ENCODE results near the gene MXD3. TPM values are rescaled to one million over a fixed set of nuclear protein-coding genes. Genes with fewer than 3 reads are reported as not detected.

MXD3 gene
- total and polyA plus RNA-seq, 2 of the 4 experiments (the other 2 are of a cell fraction): 7.3 to 12.9 TPM

GRCh38 chr5:177312649-177313181, 1.0 kb upstream of the MXD3 start:
- Histone ChIP-seq H2BK15ac (ENCODE audit: low read depth, low read length) (no peak overlapping the region), H3K18ac (ENCODE audit: low read depth, low read length) (no peak overlapping the region), H3K9me1 (ENCODE audit: insufficient read depth, low read length) (0 out of 2 replicates have a peak, but pooled peaks cover 2% of the 10 kb centered on the region), H4K8ac (ENCODE audit: low read depth in 2 of 2, low read length in 2 of 2) (peak overlapping the region; percentile 26 to 66), H3K9ac (ENCODE audit: low read depth, low read length) (peak overlapping the region; percentile 32; the same call in 1 of the 2 replicates), H2AK9ac (replicated peaks; ENCODE audit: low read depth, low read length, poor library complexity) (peak overlapping the region; percentile 88), H2AK5ac (ENCODE audit: low read depth, low read length) (peak overlapping the region; percentile 67), H3K27me3 (ENCODE audit: control insufficient read depth, insufficient read depth, low read length) (no peaks in the 10 kb centered on the region), H2BK20ac (ENCODE audit: low read depth, low read length) (no peak overlapping the region), H4K91ac (ENCODE audit: insufficient read depth, low read depth, low read length) (peak overlapping the region; percentile 84), H2BK5ac (ENCODE audit: low read depth, low read length, poor library complexity, severe bottlenecking) (peak overlapping the region; percentile 2), H2BK120ac (ENCODE audit: low read depth, low read length) (0 out of 2 replicates have a peak overlapping the region, but pooled peaks have one; percentile 16), H4K20me1 (ENCODE audit: insufficient read depth, low read length) (peaks cover 33% of the 10 kb centered on the region), H3K4me3 (ENCODE audit: insufficient read depth, low read depth, low read length) (no peak overlapping the region), H3K56ac (ENCODE audit: extremely low read depth, insufficient read depth, low read length) (no peak overlapping the region), H3K36me3 (ENCODE audit: control insufficient read depth, insufficient read depth, low read length) (no peaks in the 10 kb centered on the region; the same call in 1 of the 2 replicates), H3K4me1 (ENCODE audit: control insufficient read depth, insufficient read depth, low read length) (peaks cover 7% of the 10 kb centered on the region; the same call in 1 of the 2 replicates), H4K5ac (ENCODE audit: low read depth, low read length) (no peak overlapping the region), H3K79me1 (ENCODE audit: low read depth in 1 of 2, low read length in 2 of 2) (peaks cover 9 to 47% of the 10 kb centered on the region in 2 experiments; a peak in 3 of 4 replicates), H3K4me2 (ENCODE audit: low read depth, low read length) (peak overlapping the region; percentile 25; the same call in 1 of the 2 replicates), H3K4ac (ENCODE audit: low read depth, low read length) (peak overlapping the region; percentile 34), H3K14ac (replicated peaks; ENCODE audit: low read depth, low read length) (peak overlapping the region; percentile 48), H3K9me3 (ENCODE audit: control insufficient read depth, insufficient read depth, low read length) (no peaks in the 10 kb centered on the region), H3K27ac (ENCODE audit: insufficient read depth, low read length) (peak overlapping the region; percentile 44; the same call in 1 of the 2 replicates), H3K23ac (ENCODE audit: low read depth, low read length) (0 out of 2 replicates have a peak overlapping the region, but pooled peaks have one; percentile 17), H2AFZ (replicated peaks; ENCODE audit: low read length, poor library complexity) (peak overlapping the region; percentile 79)
- ChIA-PET CTCF (no interaction called here), POLR2A (ENCODE audit: unreplicated experiment) (no interaction called here)
- in situ Hi-C loops (cut with MboI; ENCODE audit: low sequenced_read_pairs) (loop anchor here (5.0 kb wide), 1 partner anchor 135 kb away; the partner anchor contains the start of gene PRR7), dilution Hi-C loops (cut with HindIII; ENCODE audit: low sequenced_read_pairs, unreplicated experiment) (no loop called here), intact Hi-C loops (cut with micrococcal nuclease) (no loop called here)
- BruUV-seq (replicated peaks): no TSS peak
- ATAC-seq (ENCODE audit: low read depth): peak; percentile 2
- 17% methylated on average over 9 of the region's 19 CpGs; no CpG with 5 or more reads in 1 of the 2 experiments for WGBS, 2 experiments (ENCODE audit: extremely low coverage in 2 of 2, insufficient read length in 1 of 2)
- no peak for DNase-seq
- no peak for TF ChIP-seq CTCF (conservative IDR thresholded peaks at IDR 0.05; ENCODE audit: low read depth, low read length)
- TF ChIP-seq ELK1 (IDR thresholded peaks at IDR 0.05; ENCODE audit: borderline replicate concordance, low read depth, low read length): no peak
- no peak for TF ChIP-seq FOS (IDR thresholded peaks at IDR 0.05; ENCODE audit: low read depth, low read length)
- TF ChIP-seq BHLHE40 (IDR thresholded peaks at IDR 0.05; ENCODE audit: low read depth, low read length): no peak
- no peak for TF ChIP-seq CHD1 (IDR thresholded peaks at IDR 0.05; ENCODE audit: low read depth, low read length)
- TF ChIP-seq MAZ (IDR thresholded peaks at IDR 0.05; ENCODE audit: borderline replicate concordance, low read depth, low read length): no peak
- TF ChIP-seq RAD21 (IDR thresholded peaks at IDR 0.05; ENCODE audit: low read length): no peak
- no peak for TF ChIP-seq CEBPB (IDR thresholded peaks at IDR 0.05; ENCODE audit: low read depth, low read length)
- TF ChIP-seq RCOR1 (IDR thresholded peaks at IDR 0.05; ENCODE audit: insufficient replicate concordance, low read length): no peak
- no peak for TF ChIP-seq MXI1 (IDR thresholded peaks at IDR 0.05; ENCODE audit: borderline replicate concordance, low read depth, low read length)
- TF ChIP-seq POLR2A (IDR thresholded peaks at IDR 0.05; ENCODE audit: low read depth, low read length): no peak
- TF ChIP-seq USF2 (IDR thresholded peaks at IDR 0.05; ENCODE audit: low read depth, low read length): no peak
- no peak for TF ChIP-seq NFE2L2 (IDR thresholded peaks at IDR 0.05; ENCODE audit: low read depth, low read length)
- TF ChIP-seq SMC3 (IDR thresholded peaks at IDR 0.05; ENCODE audit: low read depth, low read length): no peak
- TF ChIP-seq RFX5 (IDR thresholded peaks at IDR 0.05; ENCODE audit: low read depth, low read length): no peak
